K562 (cell line): ENCODE results near the gene IREB2. TPM values are rescaled to one million over a fixed set of nuclear protein-coding genes. Genes with fewer than 3 reads are reported as not detected.

Experiments
- ATAC-seq: fragments of 200-7000 bp; cut with Tn5 transposase; 3 replicates; pipeline ENCODE4 v1.9.1; 2020; ENCODE audit warnings: moderate library complexity
- BruUV-seq: library from RNA; stranded (reverse); fragments of 400-500 nt; replicated peaks from 2 replicates; lab custom pipeline; 2021; lab: Mats Ljungman, UMichigan
- CTCF ChIA-PET: fragments of 300-600 bp; formaldehyde crosslinking; extraction: SDS; loops from one replicate; lab custom pipeline; 2021; ENCODE audit warnings: low intra/inter-chr PET ratio; lab: Yijun Ruan, JAX
- POLR2A ChIA-PET: fragments of 300-600, 350-650 bp; sonication (Branson Sonifier 250); formaldehyde crosslinking; extraction: SDS; loops from one replicate; lab custom pipeline; 2021; ENCODE audit warnings: antibody characterized with exemption, inconsistent platforms; lab: Yijun Ruan, JAX
- DNase-seq, 4 experiments: peaks; one replicate each; pipeline versions ENCODE4 v3.0.0 to v3.0.0-alpha.2; 2011 to 2018; ENCODE audit warnings: low spot score in 3 of 4, mixed read lengths in 3 of 4; ENCODE audit errors: extremely low read depth in 1 of 4
- FAIRE-seq: peaks from 2 replicates; lab custom pipeline; 2011; peaks lifted over from hg19 to GRCh38; lab: Jason Lieb, UNC
- H2AFZ ChIP-seq: 2 replicates; pipeline ENCODE4 v1.6.0; 2011; ENCODE audit warnings: low read depth, low read length, control low read depth, inconsistent platforms
- H3K27ac ChIP-seq: fragments of 200-600 bp; 3 replicates; pipeline ENCODE4 v1.8.0; 2011; ENCODE audit warnings: low read depth, mild to moderate bottlenecking, control low read depth, inconsistent platforms, low read length, moderate library complexity, mixed read lengths; ENCODE audit errors: extremely low read depth
- H3K27me3 ChIP-seq, 2 experiments: fragments of 300-600 bp in 1 of 2; 2 replicates in 1 of 2; 3 replicates in 1 of 2; pipeline versions ENCODE4 v1.6.0 to v1.8.0; 2011; ENCODE audit warnings: inconsistent platforms in 2 of 2, low read length in 2 of 2, mild to moderate bottlenecking in 1 of 2, mixed read lengths in 1 of 2, moderate library complexity in 1 of 2; ENCODE audit not compliant: control insufficient read depth in 2 of 2, insufficient read depth in 2 of 2
- H3K36me3 ChIP-seq: fragments of 300-600 bp; 3 replicates; pipeline ENCODE4 v1.8.0; 2011; ENCODE audit warnings: mild to moderate bottlenecking, low read length, inconsistent platforms; ENCODE audit not compliant: control insufficient read depth, insufficient read depth
- H3K4me1 ChIP-seq, 2 experiments: fragments of 200-600 bp in 1 of 2; replicated peaks in 1 of 2; 2 replicates in 1 of 2; 3 replicates in 1 of 2; pipeline versions ENCODE4 v1.5.1 to v1.8.0; 2011; ENCODE audit warnings: inconsistent platforms in 2 of 2, low read length in 2 of 2, mild to moderate bottlenecking in 1 of 2, mixed read lengths in 1 of 2, moderate library complexity in 1 of 2; ENCODE audit not compliant: control insufficient read depth in 2 of 2, insufficient read depth in 2 of 2
- H3K4me2 ChIP-seq: 2 replicates; pipeline ENCODE4 v1.6.1; 2011; ENCODE audit warnings: low read length, control low read depth, inconsistent platforms, mixed read lengths; ENCODE audit not compliant: insufficient read depth
- H3K4me3 ChIP-seq: fragments of 200-600 bp; sonication (generic), shearing (Covaris generic); 2 replicates; pipeline ENCODE4 v1.5.1; 2016; ENCODE audit warnings: control low read depth, inconsistent platforms
- H3K79me2 ChIP-seq: fragments of 200-600 bp; 3 replicates; pipeline ENCODE4 v1.8.0; 2011; ENCODE audit warnings: low read length, inconsistent platforms; ENCODE audit not compliant: control insufficient read depth, insufficient read depth
- H3K9ac ChIP-seq, 2 experiments: 2 replicates each; pipeline versions ENCODE4 v1.6.0 to v1.6.1; 2011; ENCODE audit warnings: low read depth in 2 of 2, low read length in 2 of 2, control low read depth in 1 of 2, inconsistent platforms in 1 of 2, mild to moderate bottlenecking in 1 of 2, mixed read lengths in 1 of 2; ENCODE audit not compliant: insufficient read depth in 1 of 2
- H3K9me1 ChIP-seq: one replicate; pipeline ENCODE4 v1.6.0; 2011; ENCODE audit warnings: inconsistent platforms, mild to moderate bottlenecking, low read length, moderate library complexity; ENCODE audit not compliant: control insufficient read depth, insufficient read depth
- H3K9me3 ChIP-seq: replicated peaks from 2 replicates; pipeline ENCODE4 v1.5.1; 2011; ENCODE audit warnings: low read depth, low read length, inconsistent platforms; ENCODE audit not compliant: control insufficient read depth, insufficient read depth
- H4K20me1 ChIP-seq: replicated peaks from 2 replicates; pipeline ENCODE4 v1.6.1; 2011; ENCODE audit warnings: low read length, inconsistent platforms, mixed read lengths; ENCODE audit not compliant: control insufficient read depth, insufficient read depth
- C11orf30 ChIP-seq: fragments of 450-650 bp; IDR thresholded peaks from 2 replicates; pipeline ENCODE4 v1.6.1; 2016; ENCODE audit warnings: low read depth, mild to moderate bottlenecking
- CBX1 ChIP-seq: sonication (generic); IDR thresholded peaks from 2 replicates; pipeline ENCODE4 v1.6.1; 2016; ENCODE audit warnings: antibody characterized with exemption, low read depth, mild to moderate bottlenecking
- CREM ChIP-seq: IDR thresholded peaks from 2 replicates; pipeline ENCODE4 v1.6.1; 2014; ENCODE audit warnings: antibody characterized with exemption, low read depth
- CXXC5 ChIP-seq: fragments of 250-450 bp; sonication (Bioruptor Pico); IDR thresholded peaks from 2 replicates; pipeline ENCODE4 v1.8.0; 2022; ENCODE audit warnings: inconsistent platforms, mild to moderate bottlenecking, moderate library complexity
- ETV6 ChIP-seq, 3 experiments: fragments of 150-350 bp in 1 of 3; sonication (generic) in 1 of 3; formaldehyde crosslinking in 1 of 3; IDR thresholded peaks; 2 replicates each; pipeline versions ENCODE4 v1.6.1 to v1.8.0; 2014 to 2022; ENCODE audit warnings: borderline replicate concordance in 2 of 3, low read depth in 2 of 3, antibody characterized with exemption in 1 of 3, low read length in 1 of 3, mild to moderate bottlenecking in 1 of 3, missing genetic modification reagents in 1 of 3
- GATAD2A ChIP-seq: fragments of 450-650 bp; IDR thresholded peaks from 2 replicates; pipeline ENCODE4 v1.6.1; 2017
- HCFC1 ChIP-seq: IDR thresholded peaks from 2 replicates; pipeline ENCODE4 v1.6.1; 2012; ENCODE audit warnings: low read depth, low read length, improper control_type of control experiment
- HES1 ChIP-seq: fragments of 450-650 bp; IDR thresholded peaks from 2 replicates; pipeline ENCODE4 v1.6.1; 2016; ENCODE audit warnings: low read depth, mild to moderate bottlenecking, moderate library complexity
- HNRNPUL1 ChIP-seq: fragments of 200-400 bp; formaldehyde crosslinking; IDR thresholded peaks from 2 replicates; pipeline ENCODE4 v1.6.1; 2017; ENCODE audit warnings: low read length
- KDM1A ChIP-seq, 2 experiments: fragments of 450-650 bp; IDR thresholded peaks; 2 replicates each; pipeline ENCODE4 v1.6.1; 2016; ENCODE audit warnings: mild to moderate bottlenecking in 2 of 2
- MBD2 ChIP-seq: sonication (generic); IDR thresholded peaks from 2 replicates; pipeline ENCODE4 v1.6.1; 2016; ENCODE audit warnings: low read depth, borderline replicate concordance
- MEF2D ChIP-seq: conservative IDR thresholded peaks from 2 replicates; pipeline ENCODE4 v1.6.1; 2016; ENCODE audit warnings: low read depth, missing genetic modification characterization, missing compliant biosample characterization
- NCOA4 ChIP-seq: fragments of 450-650 bp; IDR thresholded peaks from 2 replicates; pipeline ENCODE4 v1.6.1; 2018; ENCODE audit warnings: mild to moderate bottlenecking; ENCODE audit not compliant: partially characterized antibody
- PCBP2 ChIP-seq: fragments of 200-400 bp; formaldehyde crosslinking; IDR thresholded peaks from 2 replicates; pipeline ENCODE4 v1.6.1; 2018; ENCODE audit warnings: low read length, low read depth, mild to moderate bottlenecking, moderate library complexity; ENCODE audit not compliant: poor library complexity, severe bottlenecking
- SMAD1 ChIP-seq: fragments of 150-350 bp; IDR thresholded peaks from 2 replicates; pipeline ENCODE4 v1.6.1; 2014; ENCODE audit warnings: low read length, low read depth; ENCODE audit not compliant: partially characterized antibody
- SOX6 ChIP-seq: fragments of 450-650 bp; IDR thresholded peaks from 2 replicates; pipeline ENCODE4 v1.6.1; 2014; ENCODE audit warnings: mild to moderate bottlenecking
- TAF1 ChIP-seq: IDR thresholded peaks from 2 replicates; pipeline ENCODE4 v1.6.1; 2011; ENCODE audit warnings: mild to moderate bottlenecking, low read length, moderate library complexity; ENCODE audit not compliant: insufficient read depth, control insufficient read depth, severe bottlenecking; ENCODE audit errors: extremely low read depth
- TAF15 ChIP-seq: fragments of 200-400 bp; formaldehyde crosslinking; IDR thresholded peaks from 2 replicates; pipeline ENCODE4 v1.6.1; 2017; ENCODE audit warnings: mild to moderate bottlenecking, low read depth, low read length, moderate library complexity
- ZC3H4 ChIP-seq: sonication (generic); formaldehyde crosslinking; IDR thresholded peaks from 2 replicates; pipeline ENCODE4 v1.9.0; 2021; ENCODE audit warnings: missing genetic modification reagents, borderline replicate concordance
- ZNF217 ChIP-seq: sonication (generic); formaldehyde crosslinking; IDR thresholded peaks from 2 replicates; pipeline ENCODE4 v1.8.0; 2022; ENCODE audit warnings: mild to moderate bottlenecking, missing genetic modification reagents
- ZNF316 ChIP-seq: fragments of 450-650 bp; IDR thresholded peaks from 2 replicates; pipeline ENCODE4 v1.6.1; 2016
- ZNF449 ChIP-seq: fragments of 250-450 bp; sonication (Bioruptor Pico); IDR thresholded peaks from 2 replicates; pipeline ENCODE4 v1.8.0; 2022; ENCODE audit warnings: moderate library complexity, mild to moderate bottlenecking, inconsistent platforms
- ZNF830 ChIP-seq: fragments of 250-450 bp; sonication (Bioruptor Pico); IDR thresholded peaks from 2 replicates; pipeline ENCODE4 v1.5.0; 2021; ENCODE audit warnings: mild to moderate bottlenecking
- WGBS: fragments of 100-300 bp; shearing (Covaris generic); methylation state at CpG from one replicate; pipeline ENCODE4 v1.1.6; 2016; ENCODE audit warnings: low coverage, mixed read lengths; ENCODE audit not compliant: insufficient coverage; ENCODE audit errors: missing lambda C conversion rate; 5-methylcytosine and 5-hydroxymethylcytosine counted together
- in situ Hi-C: fragments of 300-500 bp; cut with MboI; formaldehyde crosslinking; loops from 4 replicates; pipeline ENCODE4 v1.15.0; 2018; ENCODE audit warnings: inconsistent platforms, mixed read lengths
- intact Hi-C: fragments of 100-400 bp; cut with micrococcal nuclease; formaldehyde crosslinking; loops from 2 replicates; pipeline ENCODE4 v1.14.2; 2022
- polyA plus RNA-seq, 8 experiments: library from polyadenylated mRNA; depleted of rRNA in 4 of 8; stranded (reverse) in 5 of 8; unstranded in 3 of 8; fragments of >200 nt; fragmentation: Nextera tagmentation in 2 of 8; fragmentation: Illumina TruSeq in 1 of 8; extraction: Ambion mirVana in 2 of 8; extraction: Trizol in 1 of 8; gene quantifications; 2 replicates each; pipeline versions ENCODE4 v1.2.1 to v1.2.3, GENCODE V29; 2011 to 2014; ENCODE audit warnings: inconsistent platforms in 1 of 8, missing spikeins in 1 of 8
- total RNA-seq, 7 experiments: library from RNA; depleted of rRNA in 6 of 7; stranded (reverse); fragments of >200 nt in 6 of 7; fragmentation: Illumina TruSeq in 2 of 7; extraction: Trizol in 2 of 7; gene quantifications; 2 replicates each; pipeline versions ENCODE4 v1.2.1 to v1.2.3, GENCODE V29; 2011 to 2021; ENCODE audit warnings: low replicate concordance in 1 of 7

Gene IREB2
- total and polyA plus RNA-seq, 9 of the 15 experiments (the other 6 are each of a cell fraction or from before 2014, with no cell fraction given): 16.8 to 61.7 (median 34.0) TPM

GRCh38 chr15:78424673-78425072 is 13.3 kb upstream of the IREB2 start (continued):
- TF ChIP-seq ZNF217 (CRISPR knock-in tag): no peak

GRCh38 chr15:78425643-78426042 is 12.4 kb upstream of the IREB2 start:
- 0% methylated on average over 1 of the region's 1 CpG for WGBS
- no peak overlapping the region for H3K9ac ChIP-seq
- no peaks in the 10 kb centered on the region for H3K27me3 ChIP-seq
- in situ Hi-C loops: no loop called here
- H3K4me1 ChIP-seq: no peaks in the 10 kb centered on the region; a peak in 3 of 5 replicates
- intact Hi-C loops: no loop called here
- no peak overlapping the region for H2AFZ ChIP-seq
- DNase-seq (no peak), ATAC-seq (no peak), FAIRE-seq (no peak)
- H3K27ac ChIP-seq: no peak overlapping the region
- ChIA-PET CTCF (interaction anchor here (0.7 kb wide), 1 partner anchor 108 kb away, joined by 4 read pairs; no protein-coding TSS in a partner anchor), POLR2A (no interaction called here)
- H3K4me2 ChIP-seq: no peak overlapping the region
- no peak overlapping the region for H3K4me3 ChIP-seq
- H3K79me2 ChIP-seq: no peaks in the 10 kb centered on the region
- H3K36me3 ChIP-seq: no peaks in the 10 kb centered on the region
- no peaks in the 10 kb centered on the region; the same call in 1 of the 2 replicates for H4K20me1 ChIP-seq
- no TSS peak for BruUV-seq
- no peaks in the 10 kb centered on the region for H3K9me3 ChIP-seq
- no peaks in the 10 kb centered on the region for H3K9me1 ChIP-seq
- TF ChIP-seq PCBP2 (no peak), CREM (no peak), ZC3H4 (CRISPR knock-in tag) (no peak), C11orf30 (peak; percentile 13; the same call in 1 of the 2 replicates), ZNF830 (CRISPR knock-in tag) (no peak), HES1 (no peak), HCFC1 (no peak), ZNF316 (peak; percentile 53), GATAD2A (no peak), CBX1 (no peak), ZNF449 (CRISPR knock-in tag) (no peak), MBD2 (no peak), CXXC5 (CRISPR knock-in tag) (no peak), NCOA4 (no peak), ETV6 (IDR thresholded peaks at IDR 0.05; ENCODE audit: borderline replicate concordance in 1 of 2, low read depth in 2 of 2, low read length in 1 of 2) (no peak), ETV6 (CRISPR knock-in tag; IDR thresholded peaks at IDR 0.05; ENCODE audit: borderline replicate concordance) (no peak), TAF1 (no peak), SOX6 (peak; percentile 23; the same call in 1 of the 2 replicates), SMAD1 (no peak), MEF2D (peak; percentile 76), KDM1A (IDR thresholded peaks at IDR 0.05) (no peak), HNRNPUL1 (no peak), TAF15 (no peak)
